GM18909 (cell line): ENCODE measurements around the gene TIPRL.
"Not testable (repeated sequence)": the region's sequence is repeated elsewhere in the genome, so short reads cannot be mapped to it uniquely, and the experiment has no call there.

ENCODE experiments used
- ATAC-seq: cut with Tn5 transposase; IDR thresholded peaks from one replicate; pipeline ENCODE4 v1.9.1; 2021; ENCODE audit warnings: mild to moderate bottlenecking; ENCODE audit not compliant: unreplicated experiment, poor library complexity

The TIPRL gene

GRCh38 chr1:168157638-168158037 is 21.1 kb upstream of the TIPRL start:
- ATAC-seq, result no peak

GRCh38 chr1:168159251-168159650 is 19.5 kb upstream of the TIPRL start:
- no peak for ATAC-seq

- ATAC-seq, result no peak
Measured at GRCh38 chr1:168159979-168160378, 18.8 kb upstream of the TIPRL start.

GRCh38 chr1:168161459-168161858 is 17.3 kb upstream of the TIPRL start:
- no peak for ATAC-seq

GRCh38 chr1:168163670-168164069 is 15.1 kb upstream of the TIPRL start:
- no peak for ATAC-seq

DNA sequence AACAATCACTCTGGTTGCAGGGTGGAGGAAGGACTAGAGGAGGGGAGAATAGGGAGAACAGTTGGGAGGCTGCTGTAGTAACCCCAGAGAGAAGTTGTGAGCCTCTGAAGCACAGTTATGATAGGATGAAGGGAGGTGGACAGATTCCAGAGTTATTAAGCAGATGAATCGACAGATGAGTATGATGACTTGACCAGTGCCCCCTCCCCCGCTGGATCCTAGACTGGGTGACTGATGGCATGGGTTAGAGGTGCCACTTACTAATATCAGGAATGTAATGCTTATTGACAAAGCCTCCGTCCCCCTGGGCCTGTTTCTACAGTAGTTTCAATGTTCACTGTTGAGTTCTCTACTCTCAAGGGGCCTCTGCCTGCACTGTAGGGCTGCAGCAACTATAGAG is 14.0 kb upstream of the TIPRL start:
- ATAC-seq, result no peak

GRCh38 chr1:168167806-168168205 is 11.0 kb upstream of the TIPRL start:
- ATAC-seq, result no peak

DNA sequence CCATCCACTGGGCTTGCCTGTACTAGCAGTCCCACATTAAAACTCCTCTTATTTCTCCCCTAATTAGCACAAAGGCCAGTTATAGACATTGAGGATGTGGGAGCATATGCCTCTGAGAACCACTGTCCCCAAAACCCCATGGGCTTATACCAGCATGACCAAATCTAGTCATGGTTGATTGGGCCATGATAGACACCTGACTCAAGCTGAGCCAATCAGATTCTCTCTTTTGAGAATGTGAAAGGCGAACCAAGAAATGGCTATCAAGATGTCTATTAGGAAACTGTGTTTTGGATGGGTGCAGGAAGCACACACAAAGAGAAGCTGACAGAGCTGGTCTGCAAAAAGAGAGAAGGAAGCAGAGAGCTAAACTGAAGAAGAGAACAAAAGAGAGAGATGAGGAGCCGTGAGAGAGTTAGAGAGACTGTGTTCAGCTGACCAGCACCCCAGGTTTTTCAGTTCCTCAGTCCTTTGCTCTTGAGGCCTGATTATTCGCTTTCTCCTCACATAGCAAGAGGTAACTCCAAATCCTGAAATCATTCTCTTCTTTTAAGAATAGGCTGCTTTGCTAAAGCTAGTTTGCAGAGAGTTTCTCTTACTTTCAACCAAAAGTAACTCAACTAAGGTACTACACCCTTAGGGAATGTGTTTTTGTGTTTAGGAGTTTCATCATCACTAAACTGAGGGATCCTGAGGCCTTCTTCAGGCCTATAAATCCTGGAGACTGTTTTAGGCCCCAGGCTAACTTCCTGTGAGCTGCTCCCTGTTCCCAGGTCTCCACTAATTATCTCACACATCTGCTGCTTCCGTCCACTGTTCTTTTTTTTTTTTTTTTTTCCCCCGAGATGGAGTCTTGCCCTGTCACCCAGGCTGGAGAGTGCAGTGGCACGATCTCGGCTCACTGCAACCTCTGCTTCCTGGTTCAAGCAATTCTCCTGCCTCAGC is 7.9 kb upstream of the TIPRL start:
- ATAC-seq, result no peak

GRCh38 chr1:168172250-168172915 is 6.4 kb upstream of the TIPRL start:
- ATAC-seq, result no peak

DNA sequence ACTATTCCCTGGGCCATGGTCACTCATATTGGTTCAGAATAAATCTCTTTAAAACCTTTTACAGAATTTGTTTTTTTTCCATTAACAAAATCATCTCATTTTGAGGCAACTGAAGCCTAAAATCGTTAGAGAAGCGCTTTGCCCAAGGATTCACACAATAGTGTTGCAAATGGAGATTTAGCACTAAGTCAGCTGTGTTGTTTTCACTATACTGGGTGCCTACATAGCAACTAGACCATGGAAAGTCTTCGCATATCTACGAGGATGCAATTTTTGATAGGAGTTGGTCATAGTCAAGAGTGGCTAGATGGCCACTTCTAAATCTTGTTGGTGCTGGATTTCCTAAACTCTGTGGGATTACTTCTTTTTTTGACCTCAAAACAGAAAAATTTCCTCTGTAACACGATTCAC is 530 bp upstream of the TIPRL start:
- no peak for ATAC-seq

DNA sequence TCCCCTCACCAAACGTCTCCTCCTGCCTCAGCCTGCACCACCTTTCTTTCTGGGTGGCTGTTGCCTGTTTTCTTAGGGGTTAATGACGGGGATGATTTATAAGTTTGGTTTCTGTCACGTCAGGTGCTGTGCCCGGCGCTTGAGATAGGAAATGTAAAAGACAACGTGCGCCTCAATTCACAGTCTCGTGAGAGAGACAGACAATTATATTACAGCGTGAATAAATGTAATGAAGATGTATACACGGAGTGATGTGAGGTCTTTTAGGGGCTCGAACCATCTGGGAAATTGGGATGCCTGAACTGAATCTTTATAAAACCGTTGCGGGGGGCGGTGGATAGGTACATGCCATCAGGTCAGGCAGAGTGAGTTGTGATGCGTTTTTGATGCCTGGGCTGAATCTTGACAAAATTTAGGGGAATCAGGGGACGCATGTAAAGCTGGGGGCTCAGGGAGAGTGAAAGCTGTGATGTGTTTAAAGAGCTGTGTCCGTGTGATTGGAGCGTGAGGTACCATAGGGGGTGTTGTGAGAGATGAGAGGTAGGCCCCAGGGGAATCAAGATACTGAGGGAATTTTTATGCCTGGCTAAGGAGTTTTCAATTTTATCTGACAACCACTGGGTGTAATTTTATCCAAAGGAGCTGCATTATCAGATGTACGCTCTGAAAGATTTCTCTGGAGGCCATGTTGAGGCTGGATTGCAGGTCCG is 831 bp downstream of the TIPRL start:
- ATAC-seq, result peak; percentile 18

GRCh38 chr1:168180148-168180524 is 1.4 kb downstream of the TIPRL start:
- no peak for ATAC-seq

- not testable (repeated sequence) for ATAC-seq
Measured at GRCh38 chr1:168181063-168181720, 2.4 kb downstream of the TIPRL start.

DNA sequence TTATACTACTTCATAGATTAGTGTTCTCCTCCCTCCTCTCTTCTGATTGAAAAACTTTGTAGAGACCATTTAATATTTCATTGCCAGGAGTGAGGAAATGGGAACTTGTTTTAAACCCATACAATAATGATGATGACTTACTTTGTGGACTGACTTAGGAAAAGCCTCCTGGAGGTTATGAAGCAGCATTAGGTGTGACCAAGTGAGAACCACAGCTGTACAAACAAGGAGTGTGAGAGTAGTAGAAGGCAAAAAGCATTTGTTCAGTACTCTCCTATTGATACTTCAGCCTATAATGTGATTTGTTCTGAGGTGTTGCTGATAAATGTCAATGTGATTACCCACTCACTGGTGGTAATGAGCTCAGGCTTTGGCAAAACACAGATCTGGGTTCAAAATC is 8.4 kb downstream of the TIPRL start:
- no peak for ATAC-seq

- no peak for ATAC-seq
Measured at GRCh38 chr1:168190403-168190802, 11.6 kb downstream of the TIPRL start.

DNA sequence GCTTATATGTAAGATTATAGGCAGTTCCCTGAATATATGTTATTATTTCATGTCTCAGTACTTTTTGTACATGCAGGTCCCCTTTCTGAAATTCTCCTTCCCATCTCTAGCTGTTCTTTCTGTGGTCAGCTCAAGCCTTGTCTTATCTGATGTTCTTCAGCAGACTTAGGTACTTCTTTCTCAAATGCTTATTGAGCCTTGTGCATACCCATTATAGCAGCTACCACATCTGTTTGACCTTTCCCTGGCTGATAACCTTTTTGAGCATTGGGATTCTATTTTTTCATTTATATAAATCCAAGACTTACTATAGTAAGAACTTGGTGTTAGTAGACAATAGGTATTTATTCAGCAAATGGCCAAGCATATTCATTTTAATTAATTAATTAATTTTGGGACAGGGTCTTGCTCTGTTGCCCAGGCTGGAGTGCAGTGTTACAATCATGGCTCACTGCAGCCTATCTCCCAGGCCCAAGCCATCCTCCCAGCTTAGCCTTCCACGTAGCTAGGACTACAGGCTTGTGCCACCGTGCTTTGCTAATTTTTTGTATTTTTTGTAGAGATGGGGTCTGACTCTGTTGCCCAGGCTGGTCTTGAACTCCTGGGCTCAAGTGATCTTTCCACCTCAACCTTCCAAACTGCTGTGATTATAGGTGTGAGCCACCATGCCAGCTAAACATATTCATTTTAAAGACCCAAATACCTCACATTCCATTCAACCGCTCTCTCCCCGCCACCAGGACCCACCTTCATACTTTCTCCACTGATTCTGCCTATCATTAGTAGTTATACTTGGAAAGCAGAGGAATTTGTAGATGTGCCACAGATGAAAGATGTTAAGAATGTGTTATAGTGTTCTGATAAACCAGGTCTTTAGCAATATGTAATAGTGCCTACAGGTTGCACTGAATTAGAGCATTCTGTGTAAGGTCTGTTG is 16.7 kb downstream of the TIPRL start:
- no peak for ATAC-seq

DNA sequence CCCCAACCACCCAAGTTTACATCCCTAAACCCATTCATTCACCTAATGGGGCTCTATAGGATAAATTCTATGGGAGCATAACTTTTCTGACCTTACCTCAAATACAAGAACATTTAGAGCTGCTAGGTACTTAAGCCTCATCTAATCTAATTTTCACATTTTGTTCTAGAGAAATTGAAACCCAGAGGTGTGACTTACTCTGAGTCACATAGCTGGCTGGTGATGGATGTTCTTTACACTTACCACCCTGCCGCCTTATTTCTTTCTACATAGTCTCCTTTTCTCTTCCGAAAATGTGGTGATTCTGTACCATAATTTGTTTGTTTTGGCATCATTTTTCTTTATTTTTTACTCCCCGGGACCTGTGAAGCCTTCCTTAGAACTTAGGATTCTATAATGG is 20.3 kb downstream of the TIPRL start:
- ATAC-seq, result no peak

- ATAC-seq, result no peak
Measured at GRCh38 chr1:168202941-168203654, 24.3 kb downstream of the TIPRL start.

DNA sequence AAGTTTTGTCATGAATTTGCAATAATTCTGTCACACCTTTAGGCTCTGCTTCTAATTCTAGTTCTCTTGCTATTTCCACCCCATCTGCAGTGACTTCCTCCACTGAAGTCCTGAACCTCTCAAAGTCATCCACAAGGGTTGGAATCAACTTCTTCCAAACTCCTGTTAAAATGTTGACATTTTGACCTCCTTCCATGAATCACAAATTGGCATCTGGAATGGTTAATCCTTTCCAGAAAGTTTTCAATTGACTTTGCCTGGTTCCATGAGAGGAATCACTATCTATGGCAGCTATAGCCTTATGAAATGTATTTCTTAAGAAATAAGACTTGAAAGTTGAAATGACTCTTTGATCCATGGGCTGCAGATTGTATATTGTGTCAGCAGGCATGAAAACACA is 27.3 kb downstream of the TIPRL start:
- ATAC-seq, result no peak
